ENCODE data around the gene OR6C1. TPM values are rescaled to one million over a fixed set of nuclear protein-coding genes. Genes with fewer than 3 reads are reported as not detected.

OR6C1 gene
- total RNA-seq (2014; rRNA removed), result not detected in 2 replicates
- not detected for Bru-seq, nascent RNA
- not detected for BruChase-seq, experiment 1, labeled RNA remaining after a 6-hour chase
- BruChase-seq, experiment 2, labeled RNA remaining after a 2-hour chase, result not detected
- long read RNA-seq, result 0 reads

DNA sequence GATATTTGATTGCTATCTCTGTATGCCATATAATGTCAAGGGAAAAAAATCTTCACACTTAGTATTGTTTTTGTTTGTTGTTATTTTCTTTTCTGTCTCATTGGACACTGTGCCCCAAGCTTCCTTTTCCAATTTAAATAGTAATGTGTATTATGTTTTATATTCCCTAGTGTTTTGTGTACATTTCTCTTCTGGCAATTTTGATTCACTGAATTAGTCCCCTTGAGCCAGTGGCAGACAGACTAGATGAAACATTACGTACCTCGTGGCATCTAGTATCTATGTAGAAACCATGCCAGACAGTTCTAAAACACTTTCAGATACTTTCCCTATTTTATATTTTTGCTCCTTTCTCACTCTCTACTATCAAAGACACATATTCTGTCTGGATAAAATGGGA, at the start of gene OR6C1:
Gene OR6C1 (plus strand): TSS at position 301 of the 400 bp plus-strand sequence. CDS start 6,257 bp downstream, outside the sequence.
- Histone ChIP-seq H2AFZ (ENCODE audit: low read length) (no peak within 1 kb of the TSS), H4K20me1 (ENCODE audit: low read length) (no peaks in the 10 kb centered on the region), H3K27me3 (ENCODE audit: low read length) (peaks cover 16% of the 10 kb centered on the region; the same call in 1 of the 2 replicates), H3K9me3 (ENCODE audit: low read length) (no peaks in the 10 kb centered on the region), H3K4me2 (ENCODE audit: low read length) (no peak within 1 kb of the TSS), H3K9me2 (replicated peaks; ENCODE audit: low read length) (no peaks in the 10 kb centered on the region), H3K9ac (ENCODE audit: low read length) (no peak within 1 kb of the TSS), H3K4me1 (ENCODE audit: insufficient read depth, low read length) (no peaks in the 10 kb centered on the region), H3K79me2 (ENCODE audit: low read length) (no peaks in the 10 kb centered on the region), H3K27ac (ENCODE audit: low read length) (no peak within 1 kb of the TSS), H3F3A (ENCODE audit: low read length, unreplicated experiment) (no peaks in the 10 kb centered on the region), H3K36me3 (ENCODE audit: low read depth, low read length) (no peaks in the 10 kb centered on the region), H3K4me3 (ENCODE audit: low read length) (no peak within 1 kb of the TSS)
- BruUV-seq (replicated peaks), result no TSS peak
- intact Hi-C loops (cut with micrococcal nuclease), result no loop called here
- DNase-seq (no peak), ATAC-seq (no peak)
- CTCF ChIA-PET, result no interaction called here
- no peak for TF ChIP-seq EZH2 (IDR thresholded peaks at IDR 0.05; ENCODE audit: low read length, unreplicated experiment)
- no peak for TF ChIP-seq EZH2phosphoT487 (IDR thresholded peaks at IDR 0.05; ENCODE audit: borderline replicate concordance, low read length)
- no peak for TF ChIP-seq CTCF (conservative IDR thresholded peaks at IDR 0.05; ENCODE audit: low read depth, low read length)
- POLR2A ChIA-PET (ENCODE audit: unreplicated experiment), result no interaction called here

- POLR2A ChIA-PET (ENCODE audit: unreplicated experiment), result no interaction called here
- DNase-seq (no peak), ATAC-seq (no peak)
- Histone ChIP-seq H3F3A (ENCODE audit: low read length, unreplicated experiment) (no peaks in the 10 kb centered on the region), H3K9me2 (replicated peaks; ENCODE audit: low read length) (no peaks in the 10 kb centered on the region), H3K27me3 (ENCODE audit: low read length) (peaks cover 14% of the 10 kb centered on the region; the same call in 1 of the 2 replicates), H2AFZ (ENCODE audit: low read length) (no peak overlapping the region), H3K9ac (ENCODE audit: low read length) (no peak overlapping the region), H3K4me1 (ENCODE audit: insufficient read depth, low read length) (no peaks in the 10 kb centered on the region), H3K4me2 (ENCODE audit: low read length) (no peak overlapping the region), H3K79me2 (ENCODE audit: low read length) (no peaks in the 10 kb centered on the region), H3K9me3 (ENCODE audit: low read length) (no peaks in the 10 kb centered on the region), H3K4me3 (ENCODE audit: low read length) (no peak overlapping the region), H3K36me3 (ENCODE audit: low read depth, low read length) (no peaks in the 10 kb centered on the region), H3K27ac (ENCODE audit: low read length) (no peak overlapping the region), H4K20me1 (ENCODE audit: low read length) (no peaks in the 10 kb centered on the region)
- TF ChIP-seq EZH2phosphoT487 (IDR thresholded peaks at IDR 0.05; ENCODE audit: borderline replicate concordance, low read length), result no peak
- no peak for TF ChIP-seq CTCF (conservative IDR thresholded peaks at IDR 0.05; ENCODE audit: low read depth, low read length)
- no peak for TF ChIP-seq EZH2 (IDR thresholded peaks at IDR 0.05; ENCODE audit: low read length, unreplicated experiment)
- no TSS peak for BruUV-seq (replicated peaks)
- CTCF ChIA-PET, result no interaction called here
- intact Hi-C loops (cut with micrococcal nuclease), result no loop called here
These were observed 33.2 kb upstream of the OR6C1 start for GRCh38 chr12:55280991-55281390.

DNA sequence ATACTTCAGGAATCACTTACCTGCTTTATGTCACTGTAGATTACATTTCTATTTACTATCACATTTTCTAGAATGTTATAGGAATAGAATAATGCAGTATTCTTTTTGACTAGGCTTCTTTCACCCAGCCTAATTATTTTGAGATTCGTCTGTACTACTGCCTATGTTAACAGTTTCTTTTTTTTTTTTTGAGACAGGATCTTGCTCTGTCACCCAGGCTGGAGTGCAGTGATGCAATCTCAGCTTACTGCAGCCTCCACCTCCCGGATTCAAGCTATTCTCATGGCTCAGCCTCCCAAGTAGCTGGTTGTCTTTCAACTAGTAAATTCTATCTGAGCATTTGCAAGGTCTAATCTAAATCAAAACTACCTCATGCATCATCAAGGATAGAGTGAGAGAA, 24.1 kb upstream of the OR6C1 start:
- ChIA-PET CTCF (interaction anchor here (0.6 kb wide), 1 partner anchor 63 kb away, joined by 5 read pairs; no protein-coding TSS in a partner anchor), POLR2A (ENCODE audit: unreplicated experiment) (no interaction called here)
- H3K4me3 ChIP-seq (ENCODE audit: low read length), result no peak overlapping the region
- no peak overlapping the region for H3K9ac ChIP-seq (ENCODE audit: low read length)
- no peaks in the 10 kb centered on the region for H4K20me1 ChIP-seq (ENCODE audit: low read length)
- peaks cover 35% of the 10 kb centered on the region for H3K27me3 ChIP-seq (ENCODE audit: low read length)
- no peak overlapping the region for H3K4me2 ChIP-seq (ENCODE audit: low read length)
- H3F3A ChIP-seq (ENCODE audit: low read length, unreplicated experiment), result no peaks in the 10 kb centered on the region
- no peaks in the 10 kb centered on the region for H3K4me1 ChIP-seq (ENCODE audit: insufficient read depth, low read length)
- intact Hi-C loops (cut with micrococcal nuclease), result no loop called here
- no peak overlapping the region for H3K27ac ChIP-seq (ENCODE audit: low read length)
- H3K9me2 ChIP-seq (replicated peaks; ENCODE audit: low read length), result no peaks in the 10 kb centered on the region
- H2AFZ ChIP-seq (ENCODE audit: low read length), result no peak overlapping the region
- no peaks in the 10 kb centered on the region for H3K79me2 ChIP-seq (ENCODE audit: low read length)
- DNase-seq (no peak), ATAC-seq (no peak)
- H3K36me3 ChIP-seq (ENCODE audit: low read depth, low read length), result no peaks in the 10 kb centered on the region
- H3K9me3 ChIP-seq (ENCODE audit: low read length), result no peaks in the 10 kb centered on the region
- BruUV-seq (replicated peaks), result no TSS peak
- no peak for TF ChIP-seq EZH2phosphoT487 (IDR thresholded peaks at IDR 0.05; ENCODE audit: borderline replicate concordance, low read length)
- no peak for TF ChIP-seq EZH2 (IDR thresholded peaks at IDR 0.05; ENCODE audit: low read length, unreplicated experiment)
- TF ChIP-seq CTCF (conservative IDR thresholded peaks at IDR 0.05; ENCODE audit: low read depth, low read length), result no peak

All from PC-3 (cell line).